ENCODE results near the gene ZNF155. TPM values are rescaled to one million over a fixed set of nuclear protein-coding genes. Genes with fewer than 3 reads are reported as not detected.
A peak's percentile ranks its signal among the peaks of the same experiment; 100 is the strongest.

ZNF155 gene
- total and polyA plus RNA-seq, 9 donors, result 5.7 to 9.3 (median 7.1) TPM

DNA sequence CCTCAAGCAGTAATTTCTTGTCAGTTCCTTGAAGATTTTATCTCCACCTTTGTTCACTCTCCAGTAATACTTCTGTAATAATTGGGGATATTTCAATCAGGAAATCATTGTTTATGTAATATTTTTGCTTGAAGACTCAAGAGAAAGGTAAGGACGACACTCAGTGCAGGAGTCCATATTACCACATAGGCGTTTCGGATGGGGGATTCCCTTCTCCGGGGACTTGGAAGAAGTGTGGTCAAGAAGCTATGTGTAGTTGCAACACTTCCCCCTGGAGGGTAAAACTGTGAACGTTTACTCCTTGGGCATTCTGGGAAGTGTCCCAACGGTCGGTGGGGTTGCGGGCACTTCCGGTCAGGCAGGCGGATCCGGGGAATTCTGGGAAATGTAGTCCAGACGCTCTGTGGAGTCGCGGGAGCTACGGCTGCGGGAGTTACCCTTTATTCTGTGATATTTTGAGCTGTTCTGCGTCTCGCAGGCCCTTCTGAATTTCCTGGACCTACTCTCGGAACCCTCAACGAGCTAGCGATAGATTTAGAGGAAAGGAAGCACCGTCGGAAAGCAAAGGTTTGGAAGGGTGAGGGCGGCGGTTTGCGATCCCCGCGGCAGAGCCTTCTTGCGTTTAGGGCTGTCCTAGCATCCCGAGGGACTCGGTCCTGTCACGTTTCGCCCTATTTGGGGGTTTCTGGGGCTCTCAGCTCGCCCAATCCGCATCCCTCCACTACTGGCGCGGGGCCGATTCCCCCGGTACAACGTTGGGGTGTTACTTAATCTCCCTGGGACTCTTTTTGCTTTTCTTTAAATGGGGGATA, 32.9 kb upstream of the ZNF155 start, which contains the start of gene ZNF221:
TSS of gene ZNF221 (plus strand) at position 395 of the 812 bp plus-strand sequence. CDS start 11,499 bp downstream, outside the sequence.
- H3K9me3 ChIP-seq (replicated peaks; ENCODE audit: control insufficient read depth, low read depth, low read length), result peaks cover 17% of the 10 kb centered on the region
- no peaks in the 10 kb centered on the region for H3K4me1 ChIP-seq (ENCODE audit: control insufficient read depth, insufficient read depth, low read length)
- H3K27me3 ChIP-seq (ENCODE audit: control insufficient read depth, insufficient read depth, low read length), result peaks cover 4% of the 10 kb centered on the region
- under 1% methylated on average over 22 of the region's 40 CpGs for WGBS (ENCODE audit: insufficient coverage)
- H3K4me3 ChIP-seq (ENCODE audit: low read length), result peak within 1 kb of the TSS; percentile 76
- peak; percentile 98 for DNase-seq
- peak within 1 kb of the TSS; percentile 90 for H3K27ac ChIP-seq (ENCODE audit: low read length)
- no peaks in the 10 kb centered on the region for H3K36me3 ChIP-seq (ENCODE audit: control insufficient read depth, insufficient read depth, low read length)

DNA sequence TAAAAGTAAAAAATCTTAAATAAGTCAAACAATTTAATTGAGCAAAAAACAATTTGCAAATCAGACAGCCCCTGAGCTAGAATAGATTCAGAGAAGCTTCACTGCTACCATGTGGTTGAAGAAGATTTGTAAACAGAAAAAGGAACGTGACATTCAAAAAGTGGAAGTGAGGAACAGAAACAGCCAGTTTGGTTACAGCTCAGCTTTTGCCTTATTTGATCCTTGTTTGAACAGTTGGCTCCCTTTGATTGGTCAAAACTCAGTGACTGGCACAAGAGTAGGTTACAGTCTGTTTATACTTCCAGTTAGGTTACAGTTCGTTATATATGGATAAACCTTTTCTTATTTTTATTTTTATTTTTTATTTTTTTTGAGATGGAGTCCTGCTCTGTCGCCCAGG, 27.2 kb upstream of the ZNF155 start:
- WGBS (ENCODE audit: insufficient coverage), result 71% methylated on average over 1 of the region's 3 CpGs
- Histone ChIP-seq H3K9me3 (replicated peaks; ENCODE audit: control insufficient read depth, low read depth, low read length) (peaks cover 44% of the 10 kb centered on the region), H3K27ac (ENCODE audit: low read length) (no peak overlapping the region), H3K27me3 (ENCODE audit: control insufficient read depth, insufficient read depth, low read length) (no peaks in the 10 kb centered on the region), H3K4me3 (ENCODE audit: low read length) (no peak overlapping the region), H3K4me1 (ENCODE audit: control insufficient read depth, insufficient read depth, low read length) (no peaks in the 10 kb centered on the region), H3K36me3 (ENCODE audit: control insufficient read depth, insufficient read depth, low read length) (peaks cover 3% of the 10 kb centered on the region)
- DNase-seq, result no peak

DNA sequence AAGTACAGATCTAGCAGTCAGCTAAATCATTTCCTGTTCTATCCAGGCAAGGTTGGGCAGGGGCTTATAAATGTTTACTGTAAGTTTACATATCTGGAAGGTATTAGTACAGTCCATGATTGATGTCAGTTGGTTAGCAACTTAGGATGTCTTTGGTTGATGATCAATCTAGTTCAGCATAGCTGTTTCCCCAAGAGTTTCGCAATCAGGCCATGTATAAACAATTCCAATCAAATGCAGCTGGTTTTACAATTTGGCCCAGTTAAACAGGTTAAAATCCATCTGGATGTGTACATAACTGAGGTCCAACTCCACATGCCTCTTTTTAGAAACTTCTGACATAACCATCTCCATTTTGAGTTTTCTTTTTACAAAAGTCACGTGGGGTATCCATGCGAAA, 26.1 kb upstream of the ZNF155 start:
- peaks cover 3% of the 10 kb centered on the region for H3K36me3 ChIP-seq (ENCODE audit: control insufficient read depth, insufficient read depth, low read length)
- H3K9me3 ChIP-seq (replicated peaks; ENCODE audit: control insufficient read depth, low read depth, low read length), result peaks cover 47% of the 10 kb centered on the region
- no peak overlapping the region for H3K4me3 ChIP-seq (ENCODE audit: low read length)
- WGBS (ENCODE audit: insufficient coverage), result 100% methylated on average over 3 of the region's 3 CpGs
- H3K4me1 ChIP-seq (ENCODE audit: control insufficient read depth, insufficient read depth, low read length), result no peaks in the 10 kb centered on the region
- H3K27ac ChIP-seq (ENCODE audit: low read length), result no peak overlapping the region
- DNase-seq, result no peak
- H3K27me3 ChIP-seq (ENCODE audit: control insufficient read depth, insufficient read depth, low read length), result no peaks in the 10 kb centered on the region

DNA sequence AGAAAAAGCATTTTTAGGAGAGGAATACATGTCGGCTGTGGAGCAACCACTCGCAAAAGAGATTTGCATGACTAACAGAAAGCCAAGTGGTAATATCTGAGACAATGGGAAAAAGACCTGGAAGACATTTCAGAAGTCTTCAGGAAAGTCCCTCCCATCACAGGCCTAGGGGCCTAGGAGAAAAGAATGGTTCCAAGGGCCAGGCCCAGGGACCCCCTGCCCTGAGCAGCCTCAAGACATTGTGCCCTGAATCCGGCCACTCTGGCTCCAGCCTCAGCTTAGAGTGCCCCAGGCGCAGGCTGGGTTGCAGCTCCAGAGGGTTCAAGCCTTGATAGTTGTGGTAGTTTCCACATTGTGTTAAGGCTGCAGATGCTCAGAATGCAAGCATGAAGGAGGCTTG, 23.6 kb upstream of the ZNF155 start:
- Histone ChIP-seq H3K4me3 (ENCODE audit: low read length) (no peak overlapping the region), H3K9me3 (replicated peaks; ENCODE audit: control insufficient read depth, low read depth, low read length) (peaks cover 54% of the 10 kb centered on the region), H3K4me1 (ENCODE audit: control insufficient read depth, insufficient read depth, low read length) (no peaks in the 10 kb centered on the region), H3K27ac (ENCODE audit: low read length) (no peak overlapping the region), H3K27me3 (ENCODE audit: control insufficient read depth, insufficient read depth, low read length) (no peaks in the 10 kb centered on the region), H3K36me3 (ENCODE audit: control insufficient read depth, insufficient read depth, low read length) (peaks cover 14% of the 10 kb centered on the region)
- WGBS (ENCODE audit: insufficient coverage), result 100% methylated on average over 2 of the region's 4 CpGs
- DNase-seq, result no peak

DNA sequence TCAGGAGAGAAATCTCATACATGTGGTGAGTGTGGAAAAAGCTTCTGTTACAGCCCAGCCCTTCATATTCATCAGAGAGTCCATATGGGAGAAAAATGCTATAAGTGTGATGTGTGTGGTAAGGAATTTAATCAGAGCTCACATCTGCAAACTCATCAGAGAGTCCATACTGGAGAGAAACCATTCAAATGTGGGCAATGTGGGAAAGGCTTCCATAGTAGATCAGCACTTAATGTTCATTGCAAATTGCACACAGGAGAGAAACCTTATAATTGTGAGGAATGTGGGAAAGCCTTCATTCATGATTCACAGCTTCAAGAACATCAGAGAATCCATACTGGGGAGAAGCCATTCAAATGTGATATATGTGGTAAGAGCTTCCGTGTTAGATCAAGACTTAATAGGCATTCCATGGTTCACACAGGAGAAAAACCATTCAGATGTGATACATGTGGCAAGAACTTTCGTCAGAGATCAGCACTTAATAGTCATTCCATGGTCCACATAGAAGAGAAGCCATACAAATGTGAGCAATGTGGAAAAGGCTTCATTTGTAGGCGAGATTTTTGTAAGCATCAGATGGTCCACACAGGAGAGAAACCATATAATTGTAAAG, 17.8 kb upstream of the ZNF155 start:
- peaks cover 78% of the 10 kb centered on the region for H3K9me3 ChIP-seq (replicated peaks; ENCODE audit: control insufficient read depth, low read depth, low read length)
- no peaks in the 10 kb centered on the region for H3K4me1 ChIP-seq (ENCODE audit: control insufficient read depth, insufficient read depth, low read length)
- peaks cover 57% of the 10 kb centered on the region for H3K36me3 ChIP-seq (ENCODE audit: control insufficient read depth, insufficient read depth, low read length)
- H3K27me3 ChIP-seq (ENCODE audit: control insufficient read depth, insufficient read depth, low read length), result no peaks in the 10 kb centered on the region
- H3K27ac ChIP-seq (ENCODE audit: low read length), result no peak overlapping the region
- WGBS (ENCODE audit: insufficient coverage), result 100% methylated on average over 1 of the region's 3 CpGs
- H3K4me3 ChIP-seq (ENCODE audit: low read length), result no peak overlapping the region
- DNase-seq, result no peak

DNA sequence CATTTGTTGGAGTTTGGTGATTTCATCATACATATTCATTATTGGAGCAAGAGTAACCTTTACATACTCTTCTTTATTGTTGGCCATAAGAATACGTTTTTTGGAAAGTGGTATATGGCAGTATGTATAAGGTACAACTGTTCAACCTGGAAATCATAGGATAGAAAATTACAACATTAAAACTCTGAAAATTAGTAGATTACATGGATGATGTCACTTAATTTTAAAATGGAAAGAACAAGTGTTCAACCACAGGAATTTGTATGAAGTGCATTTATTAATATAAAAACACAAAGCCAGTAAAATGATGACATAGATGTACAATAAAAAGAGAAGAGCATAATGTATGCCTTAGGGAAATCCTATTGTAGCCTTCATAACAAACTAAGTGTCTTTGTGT, 7.3 kb upstream of the ZNF155 start:
- H3K36me3 ChIP-seq (ENCODE audit: control insufficient read depth, insufficient read depth, low read length), result no peaks in the 10 kb centered on the region
- no peaks in the 10 kb centered on the region for H3K4me1 ChIP-seq (ENCODE audit: control insufficient read depth, insufficient read depth, low read length)
- no peak overlapping the region for H3K4me3 ChIP-seq (ENCODE audit: low read length)
- no peak for DNase-seq
- peaks cover 67% of the 10 kb centered on the region for H3K9me3 ChIP-seq (replicated peaks; ENCODE audit: control insufficient read depth, low read depth, low read length)
- H3K27me3 ChIP-seq (ENCODE audit: control insufficient read depth, insufficient read depth, low read length), result no peaks in the 10 kb centered on the region
- WGBS (ENCODE audit: insufficient coverage), result no CpG with 5 or more reads among the region's 1 CpG
- H3K27ac ChIP-seq (ENCODE audit: low read length), result no peak overlapping the region

DNA sequence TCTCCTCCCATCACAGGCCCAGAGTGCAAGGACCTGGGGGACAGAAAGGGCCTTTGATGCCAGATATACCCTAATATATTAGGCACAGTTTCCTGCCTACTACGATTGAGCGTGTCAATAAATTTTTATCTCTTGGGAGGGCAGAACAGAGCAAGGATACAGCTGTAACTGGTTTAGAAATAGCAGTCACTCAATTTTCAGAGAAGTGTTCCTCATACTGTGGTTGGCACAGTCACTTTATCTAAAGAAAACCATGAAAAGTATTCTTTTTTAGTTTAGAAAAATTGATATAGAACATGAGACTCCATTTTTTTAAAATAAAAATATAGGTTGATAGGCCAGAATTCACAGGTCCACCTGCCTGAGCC, 460 bp upstream of the ZNF155 start:
- WGBS (ENCODE audit: insufficient coverage), result no CpG with 5 or more reads among the region's 2 CpGs
- Histone ChIP-seq H3K9me3 (replicated peaks; ENCODE audit: control insufficient read depth, low read depth, low read length) (peaks cover 10% of the 10 kb centered on the region), H3K27me3 (ENCODE audit: control insufficient read depth, insufficient read depth, low read length) (no peaks in the 10 kb centered on the region), H3K36me3 (ENCODE audit: control insufficient read depth, insufficient read depth, low read length) (peaks cover 3% of the 10 kb centered on the region), H3K4me3 (ENCODE audit: low read length) (peak overlapping the region; percentile 90), H3K27ac (ENCODE audit: low read length) (no peak overlapping the region), H3K4me1 (ENCODE audit: control insufficient read depth, insufficient read depth, low read length) (peaks cover 5% of the 10 kb centered on the region)
- DNase-seq, result no peak

DNA sequence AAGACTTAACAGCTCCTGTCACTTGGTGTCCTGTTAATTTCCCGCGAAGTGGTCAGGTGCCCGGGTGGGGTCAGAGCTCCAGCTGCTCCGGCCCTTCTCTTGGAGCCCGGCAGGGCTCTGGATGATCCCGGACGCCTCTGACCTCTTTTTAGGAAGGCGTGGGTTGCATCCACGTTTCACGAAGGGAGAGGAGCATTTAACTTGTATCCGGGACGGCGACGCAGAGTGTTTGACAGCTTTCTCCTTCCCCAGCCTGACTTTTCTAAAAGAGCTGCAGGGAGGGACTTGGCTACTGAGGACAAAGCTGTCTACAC, 656 bp downstream of the ZNF155 start:
- H3K27ac ChIP-seq (ENCODE audit: low read length), result peak overlapping the region; percentile 91
- DNase-seq, result no peak
- 3% methylated on average over 6 of the region's 14 CpGs for WGBS (ENCODE audit: insufficient coverage)

DNA sequence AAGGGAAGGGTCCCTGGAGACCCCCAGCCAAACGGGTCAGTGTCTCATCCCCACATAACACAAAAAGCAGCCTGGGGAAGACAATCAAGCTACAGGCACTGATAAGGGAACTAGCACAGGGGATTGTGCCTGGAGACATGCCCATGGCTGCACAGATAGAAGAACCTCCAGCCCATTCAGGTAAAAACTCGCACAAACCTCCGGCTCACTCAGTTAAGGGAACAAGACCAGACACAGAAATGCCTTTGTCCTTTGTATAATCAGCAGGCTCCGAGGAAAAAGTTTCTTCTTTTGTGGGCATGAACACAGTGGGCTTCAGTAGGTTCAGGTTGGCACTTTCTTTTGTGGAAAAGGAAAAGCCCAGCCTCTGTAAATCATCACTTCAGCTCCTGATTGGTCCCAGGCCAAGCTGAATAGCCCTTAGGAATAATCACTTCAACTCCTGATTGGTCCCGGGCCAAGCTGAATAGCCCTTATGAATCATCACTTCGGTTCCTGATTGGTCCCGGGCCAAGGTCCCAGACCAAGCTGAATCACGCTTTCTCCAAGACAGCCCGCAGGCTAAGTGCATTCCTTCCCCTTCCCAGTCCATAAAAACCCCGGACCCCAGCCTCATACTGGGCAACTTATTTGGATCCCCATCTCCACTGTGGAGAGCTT, 13.8 kb downstream of the ZNF155 start:
- DNase-seq, result no peak
- WGBS (ENCODE audit: insufficient coverage), result 97% methylated on average over 8 of the region's 10 CpGs
- Histone ChIP-seq H3K36me3 (ENCODE audit: control insufficient read depth, insufficient read depth, low read length) (peaks cover 29% of the 10 kb centered on the region), H3K27me3 (ENCODE audit: control insufficient read depth, insufficient read depth, low read length) (no peaks in the 10 kb centered on the region), H3K27ac (ENCODE audit: low read length) (no peak overlapping the region), H3K4me1 (ENCODE audit: control insufficient read depth, insufficient read depth, low read length) (peaks cover 2% of the 10 kb centered on the region), H3K9me3 (replicated peaks; ENCODE audit: control insufficient read depth, low read depth, low read length) (peaks cover 11% of the 10 kb centered on the region), H3K4me3 (ENCODE audit: low read length) (no peak overlapping the region)

More for the DNA sequence above, 656 bp downstream of the ZNF155 start:
- Histone ChIP-seq H3K36me3 (ENCODE audit: control insufficient read depth, insufficient read depth, low read length) (peaks cover 10% of the 10 kb centered on the region), H3K9me3 (replicated peaks; ENCODE audit: control insufficient read depth, low read depth, low read length) (peaks cover 3% of the 10 kb centered on the region), H3K4me3 (ENCODE audit: low read length) (peak overlapping the region; percentile 90), H3K4me1 (ENCODE audit: control insufficient read depth, insufficient read depth, low read length) (peaks cover 5% of the 10 kb centered on the region), H3K27me3 (ENCODE audit: control insufficient read depth, insufficient read depth, low read length) (no peaks in the 10 kb centered on the region)

DNA sequence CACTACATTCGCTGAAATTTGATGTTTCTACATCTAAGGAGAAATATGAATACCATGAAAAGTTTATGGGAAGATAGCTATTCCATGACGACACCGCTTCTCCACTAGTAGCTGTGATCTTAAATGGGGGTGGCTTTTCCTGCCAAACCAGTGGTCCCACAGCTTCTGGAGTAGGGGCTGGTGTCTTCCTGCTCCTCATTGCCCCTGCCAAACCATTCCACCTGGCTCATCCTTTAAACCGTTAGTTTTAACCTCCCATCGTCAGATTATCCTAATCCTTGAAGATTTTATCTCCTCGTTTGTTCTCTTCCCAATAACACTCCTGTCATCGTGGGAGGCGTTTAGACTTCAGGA, 18.2 kb downstream of the ZNF155 start:
- Histone ChIP-seq H3K4me3 (ENCODE audit: low read length) (peak overlapping the region; percentile 67), H3K9me3 (replicated peaks; ENCODE audit: control insufficient read depth, low read depth, low read length) (peaks cover 17% of the 10 kb centered on the region), H3K27ac (ENCODE audit: low read length) (peak overlapping the region; percentile 77), H3K4me1 (ENCODE audit: control insufficient read depth, insufficient read depth, low read length) (peaks cover 9% of the 10 kb centered on the region), H3K27me3 (ENCODE audit: control insufficient read depth, insufficient read depth, low read length) (no peaks in the 10 kb centered on the region), H3K36me3 (ENCODE audit: control insufficient read depth, insufficient read depth, low read length) (peaks cover 9% of the 10 kb centered on the region)
- WGBS (ENCODE audit: insufficient coverage), result 0% methylated on average over 5 of the region's 8 CpGs
- DNase-seq, result no peak

Measured in muscle of leg (tissue), 11 donors.